GM21367 (cell line): Measurements from ENCODE around the gene PCSK2.

Experiments used
- ATAC-seq: cut with Tn5 transposase; IDR thresholded peaks from one replicate; pipeline ENCODE4 v1.9.1; 2021; ENCODE audit not compliant: unreplicated experiment

Gene PCSK2

GRCh38 chr20:17391127-17391771, 164.4 kb downstream of the PCSK2 start:
- ATAC-seq, result no peak

- ATAC-seq, result no peak
Observed at GRCh38 chr20:17394411-17394810, 167.6 kb downstream of the PCSK2 start.

GRCh38 chr20:17395729-17396128, 168.9 kb downstream of the PCSK2 start:
- ATAC-seq, result no peak

- ATAC-seq, result no peak
Observed at GRCh38 chr20:17399303-17399985, 172.6 kb downstream of the PCSK2 start.

GRCh38 chr20:17403461-17403860, 176.6 kb downstream of the PCSK2 start:
- no peak for ATAC-seq

- ATAC-seq, result no peak
Observed at GRCh38 chr20:17406051-17406590, 179.3 kb downstream of the PCSK2 start.

GRCh38 chr20:17407550-17407949, 180.7 kb downstream of the PCSK2 start:
- ATAC-seq, result no peak

- ATAC-seq, result no peak
Observed at GRCh38 chr20:17417225-17417624, 190.4 kb downstream of the PCSK2 start.

GRCh38 chr20:17418737-17419136, 191.9 kb downstream of the PCSK2 start:
- ATAC-seq, result no peak

GRCh38 chr20:17419479-17420041, 192.7 kb downstream of the PCSK2 start:
- no peak for ATAC-seq

GRCh38 chr20:17421493-17421892, 194.7 kb downstream of the PCSK2 start:
- no peak for ATAC-seq

- no peak for ATAC-seq
Observed at GRCh38 chr20:17423782-17424181, 196.9 kb downstream of the PCSK2 start.

- no peak for ATAC-seq
Observed at GRCh38 chr20:17427638-17428037, 200.8 kb downstream of the PCSK2 start.

GRCh38 chr20:17430125-17430950, 203.5 kb downstream of the PCSK2 start:
- ATAC-seq, result no peak

- no peak for ATAC-seq
Observed at GRCh38 chr20:17431621-17432364, 205.0 kb downstream of the PCSK2 start.

- ATAC-seq, result no peak
Observed at GRCh38 chr20:17436664-17437063, 209.8 kb downstream of the PCSK2 start.

- no peak for ATAC-seq
Observed at GRCh38 chr20:17437251-17437650, 210.4 kb downstream of the PCSK2 start.

GRCh38 chr20:17438436-17439039, 211.7 kb downstream of the PCSK2 start:
- ATAC-seq, result no peak

GRCh38 chr20:17439616-17440296, 212.9 kb downstream of the PCSK2 start:
- ATAC-seq, result no peak

GRCh38 chr20:17441745-17442144, 214.9 kb downstream of the PCSK2 start:
- no peak for ATAC-seq
